HepG2 (cell line): ENCODE measurements around the gene LRPPRC. TPM values are rescaled to one million over a fixed set of nuclear protein-coding genes. Genes with fewer than 3 reads are reported as not detected.

Source experiments
- ATAC-seq: fragments of 200-7000 bp; cut with Tn5 transposase; 3 replicates; pipeline ENCODE4 v1.9.1; 2020; ENCODE audit warnings: mild to moderate bottlenecking, moderate library complexity
- BruUV-seq: library from RNA; stranded (reverse); fragments of 400-500 nt; replicated peaks from 2 replicates; lab custom pipeline; 2021; lab: Mats Ljungman, UMichigan
- CTCF ChIA-PET: fragments of 300-600 bp; formaldehyde crosslinking; extraction: SDS; loops from one replicate; lab custom pipeline; 2021; ENCODE audit warnings: low total read pairs, inconsistent platforms, low intra/inter-chr PET ratio; lab: Yijun Ruan, JAX
- POLR2A ChIA-PET: fragments of 350-600 bp; sonication (Branson Sonifier 250); formaldehyde crosslinking; loops from one replicate; lab custom pipeline; 2020; ENCODE audit warnings: antibody characterized with exemption, inconsistent platforms; lab: Yijun Ruan, JAX
- DNase-seq: peaks from one replicate; pipeline ENCODE4 v3.0.0-alpha.2; 2015; ENCODE audit warnings: low spot score
- FAIRE-seq: peaks from 3 replicates; lab custom pipeline; 2011; peaks lifted over from hg19 to GRCh38; lab: Jason Lieb, UNC
- H2AFZ ChIP-seq: one replicate; pipeline ENCODE4 v1.6.1; 2011; ENCODE audit warnings: low read length, inconsistent platforms
- H3K27ac ChIP-seq: fragments of 300-600 bp; 3 replicates; pipeline ENCODE4 v1.8.0; 2011; ENCODE audit warnings: mixed run types, mild to moderate bottlenecking, mixed read lengths, low read length, inconsistent platforms; ENCODE audit not compliant: insufficient read depth; ENCODE audit errors: extremely low read length
- H3K27me3 ChIP-seq, 2 experiments: fragments of 200-600 bp in 1 of 2; 2 replicates in 1 of 2; 3 replicates in 1 of 2; pipeline versions ENCODE4 v1.6.0 to v1.8.0; 2011; ENCODE audit warnings: low read length in 2 of 2, mild to moderate bottlenecking in 2 of 2, moderate library complexity in 2 of 2, inconsistent platforms in 1 of 2; ENCODE audit not compliant: insufficient read depth in 2 of 2, control insufficient read depth in 1 of 2
- H3K36me3 ChIP-seq, 2 experiments: fragments of 200-600 bp in 1 of 2; replicated peaks in 1 of 2; 2 replicates in 1 of 2; 3 replicates in 1 of 2; pipeline versions ENCODE4 v1.5.1 to v1.8.0; 2011; ENCODE audit warnings: low read length in 2 of 2, inconsistent platforms in 1 of 2; ENCODE audit not compliant: insufficient read depth in 2 of 2, control insufficient read depth in 1 of 2
- H3K4me1 ChIP-seq: 2 replicates; pipeline ENCODE4 v1.5.1; 2012; ENCODE audit warnings: low read length, inconsistent platforms; ENCODE audit not compliant: insufficient read depth
- H3K4me2 ChIP-seq: 2 replicates; pipeline ENCODE4 v1.6.0; 2011; ENCODE audit warnings: low read depth, low read length, inconsistent platforms
- H3K4me3 ChIP-seq, 3 experiments: fragments of 200-600 bp in 1 of 3; sonication (generic), shearing (Covaris generic) in 1 of 3; replicated peaks in 1 of 3; 2 replicates each; pipeline ENCODE4 v1.5.1; 2011 to 2016; ENCODE audit warnings: low read length in 3 of 3, inconsistent platforms in 2 of 3, low read depth in 2 of 3, mild to moderate bottlenecking in 2 of 3, control low read depth in 1 of 3, mixed read lengths in 1 of 3; ENCODE audit not compliant: insufficient read depth in 1 of 3
- H3K79me2 ChIP-seq: one replicate; pipeline ENCODE4 v1.6.1; 2011; ENCODE audit warnings: low read length, inconsistent platforms; ENCODE audit not compliant: insufficient read depth
- H3K9ac ChIP-seq: 2 replicates; pipeline ENCODE4 v1.6.0; 2011; ENCODE audit warnings: mild to moderate bottlenecking, low read depth, low read length, inconsistent platforms; ENCODE audit not compliant: insufficient read depth
- H3K9me3 ChIP-seq: 2 replicates; pipeline ENCODE4 v1.5.1; 2012; ENCODE audit warnings: mild to moderate bottlenecking, low read length
- H4K20me1 ChIP-seq: 2 replicates; pipeline ENCODE4 v1.6.0; 2011; ENCODE audit warnings: inconsistent platforms, mild to moderate bottlenecking, low read length, moderate library complexity; ENCODE audit not compliant: insufficient read depth
- GATA4 ChIP-seq: sonication (generic); IDR thresholded peaks from 2 replicates; pipeline ENCODE4 v1.6.1; 2016; ENCODE audit warnings: antibody characterized with exemption, low read depth, borderline replicate concordance
- POLR2AphosphoS5 ChIP-seq: IDR thresholded peaks from 2 replicates; pipeline ENCODE4 v1.6.1; 2012; ENCODE audit warnings: low read depth, low read length
- SOX5 ChIP-seq: IDR thresholded peaks from 2 replicates; pipeline ENCODE4 v1.6.1; 2016; ENCODE audit warnings: borderline replicate concordance
- SSRP1 ChIP-seq: IDR thresholded peaks from 2 replicates; pipeline ENCODE4 v1.6.1; 2016; ENCODE audit warnings: control low read depth
- TOPORS ChIP-seq: sonication (generic); formaldehyde crosslinking; IDR thresholded peaks from 2 replicates; pipeline ENCODE4 v1.8.0; 2023; ENCODE audit warnings: mild to moderate bottlenecking, missing genetic modification reagents
- ZNF12 ChIP-seq: sonication (generic); formaldehyde crosslinking; IDR thresholded peaks from 2 replicates; pipeline ENCODE4 v1.5.0; 2020; ENCODE audit warnings: missing genetic modification reagents
- ZNF546 ChIP-seq: sonication (generic); formaldehyde crosslinking; conservative IDR thresholded peaks from 2 replicates; pipeline ENCODE4 v1.8.1; 2023; ENCODE audit warnings: mild to moderate bottlenecking, missing genetic modification reagents
- ZZZ3 ChIP-seq: sonication (generic); formaldehyde crosslinking; IDR thresholded peaks from 2 replicates; pipeline ENCODE4 v1.4.0; 2020; ENCODE audit warnings: missing genetic modification reagents, mild to moderate bottlenecking, borderline replicate concordance
- WGBS: methylation state at CpG from one replicate; pipeline ENCODE4 v1.1.6; 2017; ENCODE audit warnings: low lambda C conversion rate; 5-methylcytosine and 5-hydroxymethylcytosine counted together
- in situ Hi-C: cut with HindIII; loops from 2 replicates; pipeline ENCODE4 v1.10.0; 2017; ENCODE audit warnings: low pct_unique_long_range_greater_than_20kb; ENCODE audit not compliant: extremely low pct_ligation_motif_present
- intact Hi-C: fragments of 100-400 bp; cut with micrococcal nuclease; formaldehyde crosslinking; loops from one replicate; pipeline ENCODE4 v1.10.0; 2022; ENCODE audit not compliant: unreplicated experiment
- polyA plus RNA-seq, 8 experiments: library from polyadenylated mRNA; depleted of rRNA in 3 of 8; stranded (reverse) in 7 of 8; unstranded in 1 of 8; fragments of >200 nt; fragmentation: Illumina TruSeq in 4 of 8; extraction: Trizol in 4 of 8; gene quantifications; 2 replicates each; pipeline versions ENCODE4 v1.2.1 to v1.2.3, GENCODE V29; 2011 to 2016; ENCODE audit warnings: low read depth in 4 of 8, missing spikeins in 1 of 8, mixed read lengths in 1 of 8; ENCODE audit not compliant: insufficient read depth in 1 of 8
- total RNA-seq, 5 experiments: library from RNA; depleted of rRNA; stranded (reverse); fragments of >200 nt; fragmentation: Illumina TruSeq; extraction: Trizol; gene quantifications; 2 replicates each; pipeline ENCODE4 v1.2.3, GENCODE V29; 2016; ENCODE audit warnings: low read depth in 1 of 5
- TF ChIP-seq, protein P1 (sequence below): sonication (generic); formaldehyde crosslinking; IDR thresholded peaks from 2 replicates; pipeline ENCODE4 v1.4.0; 2020; ENCODE audit warnings: mild to moderate bottlenecking, missing genetic modification reagents, borderline replicate concordance
- TF ChIP-seq, protein P2 (sequence below): IDR thresholded peaks from 2 replicates; pipeline ENCODE4 v1.6.1; 2016; ENCODE audit warnings: mild to moderate bottlenecking
- TF ChIP-seq, protein P3 (sequence below): sonication (generic); formaldehyde crosslinking; IDR thresholded peaks from 2 replicates; pipeline ENCODE4 v1.5.1; 2020; ENCODE audit warnings: mild to moderate bottlenecking, missing genetic modification reagents, moderate library complexity

Gene LRPPRC
- total and polyA plus RNA-seq, 2 of the 13 experiments (the other 11 are each of a cell fraction or from before 2014, with no cell fraction given): 117 to 167 TPM

DNA sequence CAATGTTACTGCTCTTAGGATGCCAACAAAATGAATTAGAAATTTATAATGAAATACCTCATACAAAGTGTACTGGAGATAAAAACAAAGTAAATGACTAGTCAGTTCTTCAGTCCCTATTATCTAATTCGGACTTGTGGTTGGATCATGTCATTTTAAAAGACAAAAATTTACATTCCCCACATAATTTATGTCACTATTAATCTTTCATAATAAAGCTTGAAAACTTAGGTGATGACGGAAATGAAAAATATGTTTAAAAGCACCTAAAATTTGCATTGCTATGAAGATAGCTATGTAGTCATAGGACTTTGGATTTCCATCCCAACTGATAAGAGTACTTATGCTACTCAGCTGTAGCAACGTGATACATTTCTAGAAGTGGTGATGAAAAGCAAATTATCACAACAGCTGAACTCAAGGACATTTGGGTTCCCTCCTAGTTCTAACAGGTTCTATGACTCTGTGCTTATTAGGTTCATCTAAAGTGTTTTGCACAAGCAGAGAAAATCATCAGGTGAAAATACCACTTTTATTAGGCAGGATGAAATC, 58.4 kb downstream of the LRPPRC start:
- H3K4me2 ChIP-seq: no peak overlapping the region
- no TSS peak for BruUV-seq
- no peak for ATAC-seq
- no peak for DNase-seq
- no peaks in the 10 kb centered on the region for H3K4me1 ChIP-seq
- no peak overlapping the region for H3K9ac ChIP-seq
- no peak for FAIRE-seq
- 92% methylated on average over 3 of the region's 3 CpGs for WGBS
- no peaks in the 10 kb centered on the region for H3K9me3 ChIP-seq
- ChIA-PET CTCF (no interaction called here), POLR2A (no interaction called here)
- H3K27me3 ChIP-seq: no peaks in the 10 kb centered on the region
- TF ChIP-seq ZZZ3 (no peak), POLR2AphosphoS5 (no peak), GATA4 (no peak), SSRP1 (CRISPR knock-in tag) (no peak), ZNF546 (no peak)
- peaks cover 2% of the 10 kb centered on the region for H3K79me2 ChIP-seq
- peaks cover 4 to 63% of the 10 kb centered on the region in 2 experiments for H3K36me3 ChIP-seq
- in situ Hi-C loops (no loop called here), intact Hi-C loops (loop anchor here (5.0 kb wide), 1 partner anchor 60 kb away; no protein-coding TSS in a partner anchor)
- H2AFZ ChIP-seq: no peak overlapping the region
- H4K20me1 ChIP-seq: no peaks in the 10 kb centered on the region; the same call in 1 of the 2 replicates
- H3K4me3 ChIP-seq: no peak overlapping the region
- no peak overlapping the region for H3K27ac ChIP-seq

DNA sequence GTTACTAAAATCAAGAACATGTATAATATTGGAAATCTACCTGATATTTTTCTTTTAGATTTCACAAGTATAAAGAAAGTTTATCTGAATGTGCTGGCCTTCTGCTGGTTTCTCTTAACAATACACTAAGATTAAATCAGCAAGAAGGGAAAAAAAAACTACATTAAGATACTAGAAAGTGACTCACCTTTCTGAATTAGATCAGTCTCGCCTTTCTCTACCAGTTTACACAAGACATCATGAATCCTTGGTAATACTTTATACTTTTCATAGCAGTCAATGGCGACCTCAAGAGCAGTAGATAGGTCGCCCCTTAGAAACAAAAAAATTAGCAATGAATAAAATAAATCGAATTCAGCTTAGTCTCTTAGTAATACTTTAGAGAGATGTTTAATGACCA, 61.2 kb downstream of the LRPPRC start:
- Histone ChIP-seq H2AFZ (no peak overlapping the region), H3K9me3 (no peaks in the 10 kb centered on the region), H3K4me1 (no peaks in the 10 kb centered on the region), H3K79me2 (no peaks in the 10 kb centered on the region), H3K4me3 (no peak overlapping the region), H3K36me3 (peaks cover 3 to 65% of the 10 kb centered on the region in 2 experiments; a peak in 4 of 5 replicates), H3K27ac (no peak overlapping the region), H4K20me1 (no peaks in the 10 kb centered on the region; the same call in 1 of the 2 replicates), H3K27me3 (no peaks in the 10 kb centered on the region), H3K9ac (no peak overlapping the region), H3K4me2 (no peak overlapping the region)
- intact Hi-C loops: no loop called here
- CTCF ChIA-PET: no interaction called here
- 95% methylated on average over 4 of the region's 4 CpGs for WGBS
- DNase-seq (no peak), ATAC-seq (no peak), FAIRE-seq (no peak)
- BruUV-seq: no TSS peak
- POLR2A ChIA-PET: no interaction called here
- in situ Hi-C loops: loop anchor here (5.0 kb wide), 1 partner anchor 43 kb away; no protein-coding TSS in a partner anchor
- TF ChIP-seq, protein P1, sequence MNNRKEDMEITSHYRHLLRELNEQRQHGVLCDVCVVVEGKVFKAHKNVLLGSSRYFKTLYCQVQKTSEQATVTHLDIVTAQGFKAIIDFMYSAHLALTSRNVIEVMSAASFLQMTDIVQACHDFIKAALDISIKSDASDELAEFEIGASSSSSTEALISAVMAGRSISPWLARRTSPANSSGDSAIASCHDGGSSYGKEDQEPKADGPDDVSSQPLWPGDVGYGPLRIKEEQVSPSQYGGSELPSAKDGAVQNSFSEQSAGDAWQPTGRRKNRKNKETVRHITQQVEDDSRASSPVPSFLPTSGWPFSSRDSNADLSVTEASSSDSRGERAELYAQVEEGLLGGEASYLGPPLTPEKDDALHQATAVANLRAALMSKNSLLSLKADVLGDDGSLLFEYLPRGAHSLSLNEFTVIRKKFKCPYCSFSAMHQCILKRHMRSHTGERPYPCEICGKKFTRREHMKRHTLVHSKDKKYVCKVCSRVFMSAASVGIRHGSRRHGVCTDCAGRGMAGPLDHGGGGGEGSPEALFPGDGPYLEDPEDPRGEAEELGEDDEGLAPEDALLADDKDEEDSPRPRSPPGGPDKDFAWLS (CRISPR knock-in tag): no peak
- TF ChIP-seq, protein P2, sequence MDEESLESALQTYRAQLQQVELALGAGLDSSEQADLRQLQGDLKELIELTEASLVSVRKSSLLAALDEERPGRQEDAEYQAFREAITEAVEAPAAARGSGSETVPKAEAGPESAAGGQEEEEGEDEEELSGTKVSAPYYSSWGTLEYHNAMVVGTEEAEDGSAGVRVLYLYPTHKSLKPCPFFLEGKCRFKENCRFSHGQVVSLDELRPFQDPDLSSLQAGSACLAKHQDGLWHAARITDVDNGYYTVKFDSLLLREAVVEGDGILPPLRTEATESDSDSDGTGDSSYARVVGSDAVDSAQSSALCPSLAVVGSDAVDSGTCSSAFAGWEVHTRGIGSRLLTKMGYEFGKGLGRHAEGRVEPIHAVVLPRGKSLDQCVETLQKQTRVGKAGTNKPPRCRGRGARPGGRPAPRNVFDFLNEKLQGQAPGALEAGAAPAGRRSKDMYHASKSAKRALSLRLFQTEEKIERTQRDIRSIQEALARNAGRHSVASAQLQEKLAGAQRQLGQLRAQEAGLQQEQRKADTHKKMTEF (CRISPR knock-in tag): no peak
- TF ChIP-seq TOPORS (CRISPR knock-in tag): no peak
- TF ChIP-seq ZNF12 (CRISPR knock-in tag): no peak
- TF ChIP-seq SOX5 (CRISPR knock-in tag): no peak
- no peak for TF ChIP-seq GATA4
- TF ChIP-seq, protein P3, sequence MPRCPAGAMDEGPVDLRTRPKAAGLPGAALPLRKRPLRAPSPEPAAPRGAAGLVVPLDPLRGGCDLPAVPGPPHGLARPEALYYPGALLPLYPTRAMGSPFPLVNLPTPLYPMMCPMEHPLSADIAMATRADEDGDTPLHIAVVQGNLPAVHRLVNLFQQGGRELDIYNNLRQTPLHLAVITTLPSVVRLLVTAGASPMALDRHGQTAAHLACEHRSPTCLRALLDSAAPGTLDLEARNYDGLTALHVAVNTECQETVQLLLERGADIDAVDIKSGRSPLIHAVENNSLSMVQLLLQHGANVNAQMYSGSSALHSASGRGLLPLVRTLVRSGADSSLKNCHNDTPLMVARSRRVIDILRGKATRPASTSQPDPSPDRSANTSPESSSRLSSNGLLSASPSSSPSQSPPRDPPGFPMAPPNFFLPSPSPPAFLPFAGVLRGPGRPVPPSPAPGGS (CRISPR knock-in tag): no peak
